Measurements from ENCODE around the gene CDK5RAP1.

CDK5RAP1 gene

GRCh38 chr20:33433465-33434234 lies 32.3 kb upstream of the CDK5RAP1 start:
- ChIA-PET POLR2A (interaction anchor here (0.7 to 1.2 kb wide), 3 partner anchors 8 to 676 kb away, joined by 3 to 6 read pairs (median 4); partner anchors contain the start of gene SNTA1), CTCF (interaction anchor here (0.6 kb wide), 2 partner anchors 12 to 177 kb away, joined by 4 to 6 read pairs; no protein-coding TSS in a partner anchor)
- peaks cover 0 to 15% of the 10 kb centered on the region in 2 experiments; a peak in 2 of 3 replicates for H3K36me3 ChIP-seq (ENCODE audit: control insufficient read depth in 2 of 2, insufficient read depth in 1 of 2, low read length in 2 of 2)
- no peaks in the 10 kb centered on the region for H3K9me3 ChIP-seq (ENCODE audit: control insufficient read depth, insufficient read depth, low read depth, low read length)
- TF ChIP-seq SP7 (tag by site-specific recombination; IDR thresholded peaks at IDR 0.05) = 0 out of 2 replicates have a peak, but pooled peaks have one; percentile 24
- no peak for TF ChIP-seq ZBTB49 (tag by site-specific recombination; IDR thresholded peaks at IDR 0.05; ENCODE audit: low read depth)
- TF ChIP-seq OSR2 (tag by site-specific recombination; IDR thresholded peaks at IDR 0.05) = no peak
- TF ChIP-seq ZNF211 (tag by site-specific recombination; IDR thresholded peaks at IDR 0.05; ENCODE audit: low read depth) = no peak
- TF ChIP-seq KLF17 (tag by site-specific recombination; IDR thresholded peaks at IDR 0.05) = peak; percentile 62; the same call in 1 of the 2 replicates
- H3K27ac ChIP-seq (ENCODE audit: extremely low read depth, low read depth, low read length) = no peak overlapping the region
- H3K4me1 ChIP-seq (ENCODE audit: control insufficient read depth, insufficient read depth, low read length) = no peaks in the 10 kb centered on the region
- no peak overlapping the region for H3K4me3 ChIP-seq (ENCODE audit: low read depth, low read length)

- H3K9me3 ChIP-seq (ENCODE audit: control insufficient read depth, insufficient read depth, low read depth, low read length) = no peaks in the 10 kb centered on the region
- H3K4me1 ChIP-seq (ENCODE audit: control insufficient read depth, insufficient read depth, low read length) = no peaks in the 10 kb centered on the region
- H3K36me3 ChIP-seq (ENCODE audit: control insufficient read depth in 2 of 2, insufficient read depth in 1 of 2, low read length in 2 of 2) = peaks cover 0 to 8% of the 10 kb centered on the region in 2 experiments; a peak in 2 of 3 replicates
- H3K4me3 ChIP-seq (ENCODE audit: low read depth, low read length) = no peak overlapping the region
- TF ChIP-seq ZBTB49 (tag by site-specific recombination; IDR thresholded peaks at IDR 0.05; ENCODE audit: low read depth) = no peak
- TF ChIP-seq ZNF394 (tag by site-specific recombination; IDR thresholded peaks at IDR 0.05; ENCODE audit: borderline replicate concordance) = no peak
- TF ChIP-seq ZBTB8A (tag by site-specific recombination; IDR thresholded peaks at IDR 0.05) = no peak
- TF ChIP-seq ZNF324 (tag by site-specific recombination; IDR thresholded peaks at IDR 0.05) = no peak
- TF ChIP-seq ZNF114 (tag by site-specific recombination; IDR thresholded peaks at IDR 0.05) = no peak
- TF ChIP-seq ZNF366 (tag by site-specific recombination; conservative IDR thresholded peaks at IDR 0.05) = no peak
- TF ChIP-seq ZNF521 (tag by site-specific recombination; IDR thresholded peaks at IDR 0.05) = no peak
- no peak for TF ChIP-seq ZNF561 (tag by site-specific recombination; IDR thresholded peaks at IDR 0.05; ENCODE audit: borderline replicate concordance)
- no peak for TF ChIP-seq ZNF221 (tag by site-specific recombination; IDR thresholded peaks at IDR 0.05; ENCODE audit: borderline replicate concordance)
- no peak for TF ChIP-seq ZNF610 (tag by site-specific recombination; IDR thresholded peaks at IDR 0.05; ENCODE audit: borderline replicate concordance)
- TF ChIP-seq ZNF48 (tag by site-specific recombination; IDR thresholded peaks at IDR 0.05) = no peak
- no peak for TF ChIP-seq ZNF202 (tag by site-specific recombination; IDR thresholded peaks at IDR 0.05; ENCODE audit: borderline replicate concordance)
- TF ChIP-seq ZNF416 (tag by site-specific recombination; IDR thresholded peaks at IDR 0.05) = no peak
- no peak for TF ChIP-seq TSHZ1 (tag by site-specific recombination; IDR thresholded peaks at IDR 0.05; ENCODE audit: borderline replicate concordance)
- TF ChIP-seq ZNF558 (tag by site-specific recombination; IDR thresholded peaks at IDR 0.05) = no peak
- no peak for TF ChIP-seq ZNF600 (tag by site-specific recombination; IDR thresholded peaks at IDR 0.05)
- TF ChIP-seq ZNF211 (tag by site-specific recombination; IDR thresholded peaks at IDR 0.05; ENCODE audit: low read depth) = no peak
- TF ChIP-seq ZNF704 (tag by site-specific recombination; IDR thresholded peaks at IDR 0.05) = no peak
- no peak overlapping the region for H3K27ac ChIP-seq (ENCODE audit: extremely low read depth, low read depth, low read length)
- ChIA-PET POLR2A (interaction anchor here (0.6 to 1.3 kb wide), 2 partner anchors 12 to 14 kb away, joined by 3 to 8 read pairs; partner anchors contain the start of gene SNTA1), CTCF (interaction anchor here (0.6 kb wide), 1 partner anchor 13 kb away, joined by 3 read pairs; no protein-coding TSS in a partner anchor)
These were observed 30.6 kb upstream of the CDK5RAP1 start for GRCh38 chr20:33431797-33432381.
